Measurements from ENCODE around the gene JAK2. TPM values are rescaled to one million over a fixed set of nuclear protein-coding genes. Genes with fewer than 3 reads are reported as not detected.

JAK2 gene
- polyA plus RNA-seq (2013, experiment 1 of 2): 2.2 TPM
- polyA plus RNA-seq (2013, experiment 2 of 2): 1.7 TPM

DNA sequence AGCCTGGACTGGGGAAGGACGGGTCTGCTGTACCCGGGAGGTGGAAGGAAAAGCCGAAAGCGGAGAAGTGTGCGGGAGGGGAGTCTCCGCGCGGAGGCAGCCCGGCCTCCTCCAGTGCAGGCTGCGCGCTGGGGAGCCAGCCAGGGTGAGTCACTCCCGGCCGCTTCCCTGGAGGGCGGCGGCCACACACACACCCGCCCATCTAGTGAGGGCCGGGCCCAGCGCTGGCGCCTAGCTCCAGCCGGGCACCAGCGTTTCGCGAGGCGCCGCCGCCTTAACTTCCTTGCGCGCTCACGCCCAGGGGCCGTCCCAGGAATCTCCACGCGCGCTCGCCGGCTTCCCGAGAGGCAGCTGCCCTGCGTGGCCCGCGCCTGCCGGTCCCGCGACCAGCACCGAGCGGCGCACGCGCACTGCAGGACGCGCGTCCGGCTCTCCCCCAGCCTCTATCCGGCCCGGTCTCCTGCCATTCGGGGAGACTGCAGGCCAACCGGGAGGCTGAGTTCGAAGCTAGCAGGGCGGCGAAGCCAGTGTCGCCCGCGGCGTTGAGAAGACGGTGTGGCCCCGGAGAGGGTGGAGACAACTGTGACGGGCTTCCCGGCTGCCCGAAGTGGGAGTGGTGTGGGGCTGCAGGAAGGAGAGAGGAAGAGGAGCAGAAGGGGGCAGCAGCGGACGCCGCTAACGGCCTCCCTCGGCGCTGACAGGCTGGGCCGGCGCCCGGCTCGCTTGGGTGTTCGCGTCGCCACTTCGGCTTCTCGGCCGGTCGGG lies at the start of gene JAK2:
JAK2 (plus strand) TSS at position 652 of the 765 bp plus-strand sequence. CDS start 36,716 bp downstream, outside the sequence.
- Histone ChIP-seq H3K27me3 (ENCODE audit: insufficient read depth, low read length, poor library complexity) (no peaks in the 10 kb centered on the region), H3K23ac (ENCODE audit: low read length) (peak within 1 kb of the TSS; percentile 50), H3K4me2 (ENCODE audit: low read length) (peak within 1 kb of the TSS; percentile 73), H3K4me1 (ENCODE audit: control insufficient read depth, low read depth, low read length) (no peaks in the 10 kb centered on the region), H2BK15ac (replicated peaks; ENCODE audit: low read depth) (no peak within 1 kb of the TSS), H3K18ac (ENCODE audit: low read length) (peak within 1 kb of the TSS; percentile 63), H3K56ac (ENCODE audit: low read length) (peak within 1 kb of the TSS; percentile 97), H3K4ac (ENCODE audit: low read depth, low read length) (peak within 1 kb of the TSS; percentile 9), H3K4me3 (ENCODE audit: low read length) (peak within 1 kb of the TSS; percentile 53), H3K27ac (ENCODE audit: low read depth, low read length) (peak within 1 kb of the TSS; percentile 64), H2AK5ac (ENCODE audit: low read length) (no peak within 1 kb of the TSS), H3K79me2 (ENCODE audit: control insufficient read depth, insufficient read depth, low read length) (no peaks in the 10 kb centered on the region), H4K5ac (ENCODE audit: low read length) (no peak within 1 kb of the TSS), H3K79me1 (ENCODE audit: low read length) (no peaks in the 10 kb centered on the region), H2BK5ac (ENCODE audit: low read length) (peak within 1 kb of the TSS; percentile 74), H4K8ac (ENCODE audit: low read depth, low read length) (peak within 1 kb of the TSS; percentile 70), H3K9ac (ENCODE audit: low read length) (peak within 1 kb of the TSS; percentile 85), H3K36me3 (ENCODE audit: control insufficient read depth, insufficient read depth, low read length) (no peaks in the 10 kb centered on the region), H2BK120ac (ENCODE audit: low read depth, low read length) (no peak within 1 kb of the TSS)
- peak; percentile 96 for DNase-seq
- WGBS (ENCODE audit: extremely low coverage, insufficient coverage, low lambda C conversion rate): no CpG with 5 or more reads among the region's 84 CpGs

DNA sequence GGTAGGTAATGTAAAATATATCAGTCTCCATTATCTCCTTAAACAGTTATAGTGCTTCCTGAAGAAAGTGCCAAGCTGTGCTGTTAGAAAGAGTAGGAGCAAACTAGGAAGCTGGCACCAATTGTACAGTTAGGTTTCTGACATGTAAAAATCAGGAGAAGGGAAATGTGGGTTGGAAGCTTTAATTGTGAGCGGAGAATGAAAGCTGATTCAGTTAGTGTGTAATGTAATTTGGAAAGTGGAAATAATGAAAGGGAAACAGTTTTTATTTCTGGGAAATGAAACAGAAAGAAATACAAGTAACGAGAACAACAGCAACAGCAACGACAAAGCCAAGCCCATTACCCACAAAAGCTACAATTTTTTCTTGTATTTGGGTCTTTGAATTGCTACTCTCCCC lies 48.8 kb upstream of the JAK2 start:
- H3K4me3 ChIP-seq (ENCODE audit: low read length): no peak overlapping the region
- H3K9ac ChIP-seq (ENCODE audit: low read length): no peak overlapping the region
- no peak overlapping the region for H3K4me2 ChIP-seq (ENCODE audit: low read length)
- no peak overlapping the region for H2BK120ac ChIP-seq (ENCODE audit: low read depth, low read length)
- no peak overlapping the region for H3K4ac ChIP-seq (ENCODE audit: low read depth, low read length)
- H3K18ac ChIP-seq (ENCODE audit: low read length): no peak overlapping the region
- no peak overlapping the region for H3K23ac ChIP-seq (ENCODE audit: low read length)
- no peak overlapping the region for H2BK15ac ChIP-seq (replicated peaks; ENCODE audit: low read depth)
- no peaks in the 10 kb centered on the region for H3K27me3 ChIP-seq (ENCODE audit: insufficient read depth, low read length, poor library complexity)
- no peak overlapping the region for H2BK5ac ChIP-seq (ENCODE audit: low read length)
- no peak overlapping the region for H4K8ac ChIP-seq (ENCODE audit: low read depth, low read length)
- no peaks in the 10 kb centered on the region for H3K4me1 ChIP-seq (ENCODE audit: control insufficient read depth, low read depth, low read length)
- H3K36me3 ChIP-seq (ENCODE audit: control insufficient read depth, insufficient read depth, low read length): no peaks in the 10 kb centered on the region
- no peak overlapping the region for H3K56ac ChIP-seq (ENCODE audit: low read length)
- no peaks in the 10 kb centered on the region for H3K79me1 ChIP-seq (ENCODE audit: low read length)
- WGBS (ENCODE audit: extremely low coverage, insufficient coverage, low lambda C conversion rate): 100% methylated on average over 1 of the region's 3 CpGs
- H3K79me2 ChIP-seq (ENCODE audit: control insufficient read depth, insufficient read depth, low read length): no peaks in the 10 kb centered on the region
- no peak overlapping the region for H3K27ac ChIP-seq (ENCODE audit: low read depth, low read length)
- H2AK5ac ChIP-seq (ENCODE audit: low read length): no peak overlapping the region
- no peak for DNase-seq
- no peak overlapping the region for H4K5ac ChIP-seq (ENCODE audit: low read length)

DNA sequence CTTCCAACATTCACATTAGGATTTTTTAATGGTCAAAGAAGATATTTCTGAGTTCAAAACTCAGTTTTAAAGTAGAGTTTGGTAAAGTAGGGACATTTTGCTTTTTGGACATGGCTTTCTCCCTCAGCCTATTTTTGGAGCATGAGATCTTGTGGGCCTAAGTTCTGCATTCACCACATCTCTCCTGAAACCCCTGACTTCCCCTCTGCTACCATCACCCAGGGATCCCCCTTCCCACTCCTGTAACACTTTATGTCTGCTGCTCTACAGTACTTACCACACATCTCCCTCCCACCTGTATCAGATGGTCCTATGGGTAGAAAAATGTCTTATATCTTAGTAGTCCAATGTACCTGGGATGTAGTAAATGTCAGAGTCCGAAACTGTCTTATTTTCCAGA lies 48.2 kb upstream of the JAK2 start:
- H3K23ac ChIP-seq (ENCODE audit: low read length): no peak overlapping the region
- no peaks in the 10 kb centered on the region for H3K79me1 ChIP-seq (ENCODE audit: low read length)
- DNase-seq: no peak
- H2AK5ac ChIP-seq (ENCODE audit: low read length): no peak overlapping the region
- H3K4me2 ChIP-seq (ENCODE audit: low read length): no peak overlapping the region
- no peak overlapping the region for H3K9ac ChIP-seq (ENCODE audit: low read length)
- H3K4ac ChIP-seq (ENCODE audit: low read depth, low read length): no peak overlapping the region
- no peak overlapping the region for H3K56ac ChIP-seq (ENCODE audit: low read length)
- no peaks in the 10 kb centered on the region for H3K4me1 ChIP-seq (ENCODE audit: control insufficient read depth, low read depth, low read length)
- no peak overlapping the region for H4K8ac ChIP-seq (ENCODE audit: low read depth, low read length)
- no peak overlapping the region for H4K5ac ChIP-seq (ENCODE audit: low read length)
- H3K18ac ChIP-seq (ENCODE audit: low read length): no peak overlapping the region
- H2BK120ac ChIP-seq (ENCODE audit: low read depth, low read length): no peak overlapping the region
- no peaks in the 10 kb centered on the region for H3K79me2 ChIP-seq (ENCODE audit: control insufficient read depth, insufficient read depth, low read length)
- H2BK15ac ChIP-seq (replicated peaks; ENCODE audit: low read depth): no peak overlapping the region
- no peak overlapping the region for H3K4me3 ChIP-seq (ENCODE audit: low read length)
- no peak overlapping the region for H2BK5ac ChIP-seq (ENCODE audit: low read length)
- no CpG with 5 or more reads among the region's 1 CpG for WGBS (ENCODE audit: extremely low coverage, insufficient coverage, low lambda C conversion rate)
- no peaks in the 10 kb centered on the region for H3K27me3 ChIP-seq (ENCODE audit: insufficient read depth, low read length, poor library complexity)
- no peak overlapping the region for H3K27ac ChIP-seq (ENCODE audit: low read depth, low read length)
- H3K36me3 ChIP-seq (ENCODE audit: control insufficient read depth, insufficient read depth, low read length): no peaks in the 10 kb centered on the region

DNA sequence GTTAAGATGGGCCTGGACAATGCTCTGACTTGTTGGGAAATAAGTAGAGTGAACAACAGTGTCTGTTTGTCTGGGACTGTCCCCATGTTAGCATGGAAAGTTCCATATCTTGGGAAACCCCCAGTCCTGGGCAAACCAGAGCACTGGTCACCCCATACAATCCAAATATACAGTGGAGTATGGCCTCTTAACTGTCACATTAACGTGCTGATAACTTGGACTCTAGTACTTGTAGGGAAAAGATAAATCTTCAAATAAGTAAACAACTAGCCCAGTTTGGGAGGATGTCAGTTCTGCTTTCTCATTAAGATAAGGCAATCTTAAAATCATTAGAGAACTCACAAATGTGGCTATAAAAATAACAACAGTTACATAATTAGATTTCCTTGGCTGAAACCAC lies 47.6 kb upstream of the JAK2 start:
- Histone ChIP-seq H2BK5ac (ENCODE audit: low read length) (no peak overlapping the region), H3K4me2 (ENCODE audit: low read length) (no peak overlapping the region), H3K27ac (ENCODE audit: low read depth, low read length) (no peak overlapping the region), H3K9ac (ENCODE audit: low read length) (no peak overlapping the region), H3K18ac (ENCODE audit: low read length) (no peak overlapping the region), H4K5ac (ENCODE audit: low read length) (no peak overlapping the region), H3K4ac (ENCODE audit: low read depth, low read length) (no peak overlapping the region), H2AK5ac (ENCODE audit: low read length) (no peak overlapping the region), H3K4me1 (ENCODE audit: control insufficient read depth, low read depth, low read length) (no peaks in the 10 kb centered on the region), H3K36me3 (ENCODE audit: control insufficient read depth, insufficient read depth, low read length) (no peaks in the 10 kb centered on the region), H3K27me3 (ENCODE audit: insufficient read depth, low read length, poor library complexity) (no peaks in the 10 kb centered on the region), H3K56ac (ENCODE audit: low read length) (no peak overlapping the region), H3K79me2 (ENCODE audit: control insufficient read depth, insufficient read depth, low read length) (no peaks in the 10 kb centered on the region), H3K4me3 (ENCODE audit: low read length) (no peak overlapping the region), H3K79me1 (ENCODE audit: low read length) (no peaks in the 10 kb centered on the region), H4K8ac (ENCODE audit: low read depth, low read length) (no peak overlapping the region), H3K23ac (ENCODE audit: low read length) (no peak overlapping the region), H2BK15ac (replicated peaks; ENCODE audit: low read depth) (no peak overlapping the region), H2BK120ac (ENCODE audit: low read depth, low read length) (no peak overlapping the region)
- WGBS (ENCODE audit: extremely low coverage, insufficient coverage, low lambda C conversion rate): no CpG with 5 or more reads among the region's 1 CpG
- no peak for DNase-seq

DNA sequence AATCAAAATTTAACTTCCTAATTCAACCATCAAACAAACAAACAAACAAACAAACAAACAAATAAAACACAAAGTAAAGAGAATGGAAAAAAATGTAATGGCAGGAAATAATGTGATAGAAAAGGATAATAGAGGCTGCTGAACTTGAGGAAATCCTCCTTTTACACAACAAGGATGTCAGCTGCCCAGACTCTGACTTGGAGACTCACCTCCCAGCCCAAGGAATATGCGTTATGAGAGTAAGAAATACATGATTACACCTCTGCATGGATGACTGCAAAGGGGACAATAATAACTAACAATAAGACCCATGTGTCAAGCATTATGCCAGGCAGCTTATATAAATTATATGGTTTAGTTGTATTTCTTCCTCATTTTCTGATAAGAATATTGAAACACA lies 46.6 kb upstream of the JAK2 start:
- Histone ChIP-seq H3K79me1 (ENCODE audit: low read length) (no peaks in the 10 kb centered on the region), H3K56ac (ENCODE audit: low read length) (no peak overlapping the region), H4K8ac (ENCODE audit: low read depth, low read length) (no peak overlapping the region), H3K4me3 (ENCODE audit: low read length) (no peak overlapping the region), H3K23ac (ENCODE audit: low read length) (no peak overlapping the region), H3K4ac (ENCODE audit: low read depth, low read length) (no peak overlapping the region), H3K4me1 (ENCODE audit: control insufficient read depth, low read depth, low read length) (no peaks in the 10 kb centered on the region), H3K27me3 (ENCODE audit: insufficient read depth, low read length, poor library complexity) (no peaks in the 10 kb centered on the region), H2AK5ac (ENCODE audit: low read length) (no peak overlapping the region), H3K4me2 (ENCODE audit: low read length) (no peak overlapping the region), H4K5ac (ENCODE audit: low read length) (no peak overlapping the region), H3K18ac (ENCODE audit: low read length) (no peak overlapping the region), H2BK15ac (replicated peaks; ENCODE audit: low read depth) (no peak overlapping the region), H3K27ac (ENCODE audit: low read depth, low read length) (no peak overlapping the region), H2BK5ac (ENCODE audit: low read length) (no peak overlapping the region), H3K79me2 (ENCODE audit: control insufficient read depth, insufficient read depth, low read length) (no peaks in the 10 kb centered on the region), H2BK120ac (ENCODE audit: low read depth, low read length) (no peak overlapping the region), H3K36me3 (ENCODE audit: control insufficient read depth, insufficient read depth, low read length) (no peaks in the 10 kb centered on the region), H3K9ac (ENCODE audit: low read length) (no peak overlapping the region)
- DNase-seq: no peak
- no CpG with 5 or more reads among the region's 1 CpG for WGBS (ENCODE audit: extremely low coverage, insufficient coverage, low lambda C conversion rate)

DNA sequence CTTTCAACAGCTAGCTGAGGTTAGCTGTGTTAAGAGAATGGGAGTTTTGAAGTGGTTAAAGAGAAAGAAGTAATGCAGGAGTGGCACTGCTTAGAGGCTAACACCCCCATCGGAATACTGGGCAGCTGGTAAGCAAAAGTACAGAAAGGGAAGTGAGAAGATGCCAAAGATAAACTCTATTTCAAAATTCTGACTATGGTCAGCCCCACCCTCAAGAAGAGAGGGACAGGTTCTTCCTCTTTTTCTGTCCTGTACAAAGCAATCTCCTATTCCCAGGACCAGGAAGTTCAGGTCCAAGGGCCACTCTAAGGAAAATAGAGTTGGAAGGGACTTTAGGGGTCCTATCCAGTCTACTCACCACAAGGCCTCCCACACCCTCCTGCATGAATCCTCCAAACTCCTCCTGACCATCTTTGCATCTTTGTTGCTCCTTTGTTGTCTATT lies 45.9 kb upstream of the JAK2 start:
- Histone ChIP-seq H3K36me3 (ENCODE audit: control insufficient read depth, insufficient read depth, low read length) (no peaks in the 10 kb centered on the region), H4K8ac (ENCODE audit: low read depth, low read length) (no peak overlapping the region), H3K56ac (ENCODE audit: low read length) (no peak overlapping the region), H4K5ac (ENCODE audit: low read length) (no peak overlapping the region), H3K18ac (ENCODE audit: low read length) (no peak overlapping the region), H3K27me3 (ENCODE audit: insufficient read depth, low read length, poor library complexity) (no peaks in the 10 kb centered on the region), H3K79me1 (ENCODE audit: low read length) (no peaks in the 10 kb centered on the region), H3K4me1 (ENCODE audit: control insufficient read depth, low read depth, low read length) (no peaks in the 10 kb centered on the region), H3K9ac (ENCODE audit: low read length) (no peak overlapping the region), H3K4ac (ENCODE audit: low read depth, low read length) (no peak overlapping the region), H3K79me2 (ENCODE audit: control insufficient read depth, insufficient read depth, low read length) (no peaks in the 10 kb centered on the region), H3K23ac (ENCODE audit: low read length) (no peak overlapping the region), H2AK5ac (ENCODE audit: low read length) (no peak overlapping the region), H2BK5ac (ENCODE audit: low read length) (no peak overlapping the region), H3K27ac (ENCODE audit: low read depth, low read length) (no peak overlapping the region), H3K4me2 (ENCODE audit: low read length) (no peak overlapping the region), H2BK120ac (ENCODE audit: low read depth, low read length) (no peak overlapping the region), H2BK15ac (replicated peaks; ENCODE audit: low read depth) (no peak overlapping the region), H3K4me3 (ENCODE audit: low read length) (no peak overlapping the region)
- no CpG with 5 or more reads among the region's 1 CpG for WGBS (ENCODE audit: extremely low coverage, insufficient coverage, low lambda C conversion rate)
- no peak for DNase-seq

All from mesendoderm (in vitro differentiated cells).